MM.1S (cell line): Measurements from ENCODE around the gene NCKAP5.

Experiments
- DNase-seq: peaks from one replicate; pipeline ENCODE4 v3.0.0-alpha.2; 2015
- H2AFZ ChIP-seq: fragments of 300-600 bp; sonication (generic); 2 replicates; pipeline ENCODE4 v1.6.0; 2016; ENCODE audit warnings: antibody characterized with exemption, low read length
- H3F3A ChIP-seq: fragments of 300-600 bp; sonication (generic); 2 replicates; pipeline ENCODE4 v1.6.1; 2016; ENCODE audit warnings: mild to moderate bottlenecking, antibody characterized with exemption, low read length, moderate library complexity, mixed read lengths; ENCODE audit not compliant: insufficient read depth
- H3K27ac ChIP-seq: fragments of 300-600 bp; sonication (generic); 2 replicates; pipeline ENCODE4 v1.5.1; 2016; ENCODE audit warnings: mild to moderate bottlenecking, low read length
- H3K27me3 ChIP-seq: fragments of 300-600 bp; sonication (generic); replicated peaks from 2 replicates; pipeline ENCODE4 v1.6.0; 2016; ENCODE audit warnings: low read length; ENCODE audit not compliant: insufficient read depth
- H3K36me3 ChIP-seq: fragments of 300-600 bp; sonication (generic); replicated peaks from 2 replicates; pipeline ENCODE4 v1.6.1; 2016; ENCODE audit warnings: mild to moderate bottlenecking, low read length, mixed read lengths; ENCODE audit not compliant: insufficient read depth
- H3K4me1 ChIP-seq: fragments of 300-600 bp; sonication (generic); 2 replicates; pipeline ENCODE4 v1.6.1; 2016; ENCODE audit warnings: low read length, mixed read lengths
- H3K4me2 ChIP-seq: fragments of 300-600 bp; sonication (generic); 2 replicates; pipeline ENCODE4 v1.6.0; 2016; ENCODE audit warnings: low read depth, low read length
- H3K4me3 ChIP-seq: fragments of 300-600 bp; sonication (generic); 2 replicates; pipeline ENCODE4 v1.5.1; 2016; ENCODE audit warnings: low read length, mixed read lengths
- H3K79me2 ChIP-seq: fragments of 300-600 bp; sonication (generic); 2 replicates; pipeline ENCODE4 v1.6.1; 2016; ENCODE audit warnings: mixed run types, low read length, mixed read lengths
- H3K9ac ChIP-seq: fragments of 300-600 bp; sonication (generic); 2 replicates; pipeline ENCODE4 v1.6.1; 2016; ENCODE audit warnings: low read length, mixed read lengths
- H3K9me2 ChIP-seq: fragments of 300-600 bp; sonication (generic); replicated peaks from 2 replicates; pipeline ENCODE4 v1.6.1; 2016; ENCODE audit warnings: mild to moderate bottlenecking, low read length, mixed read lengths; ENCODE audit not compliant: insufficient read depth
- H3K9me3 ChIP-seq: fragments of 300-600 bp; sonication (generic); replicated peaks from 2 replicates; pipeline ENCODE4 v1.6.1; 2016; ENCODE audit warnings: mild to moderate bottlenecking, low read length, mixed read lengths; ENCODE audit not compliant: insufficient read depth
- H4K20me1 ChIP-seq: fragments of 300-600 bp; sonication (generic); 2 replicates; pipeline ENCODE4 v1.6.1; 2016; ENCODE audit warnings: mild to moderate bottlenecking, low read length, moderate library complexity, mixed read lengths; ENCODE audit not compliant: insufficient read depth
- CTCF ChIP-seq: fragments of 300-600 bp; sonication (generic); IDR thresholded peaks from 2 replicates; pipeline ENCODE4 v1.5.1; 2016; ENCODE audit warnings: antibody characterized with exemption, low read length, mixed read lengths
- EZH2 ChIP-seq: fragments of 300-600 bp; sonication (generic); optimal IDR thresholded peaks from 2 replicates; pipeline ENCODE3; 2017; ENCODE audit warnings: low read depth, mild to moderate bottlenecking, antibody characterized with exemption, low read length, mixed read lengths
- EZH2phosphoT487 ChIP-seq: fragments of 300-600 bp; sonication (generic); IDR thresholded peaks from 2 replicates; pipeline ENCODE4 v1.6.1; 2018; ENCODE audit warnings: antibody characterized with exemption, low read length

The NCKAP5 gene

GRCh38 chr2:132697556-132698205 is 870.6 kb downstream of the NCKAP5 start:
- Histone ChIP-seq H3K9me3 (no peaks in the 10 kb centered on the region; the same call in 1 of the 2 replicates), H3K27me3 (no peaks in the 10 kb centered on the region), H3F3A (no peaks in the 10 kb centered on the region), H3K4me2 (no peak overlapping the region), H4K20me1 (no peaks in the 10 kb centered on the region), H3K9me2 (no peaks in the 10 kb centered on the region), H3K9ac (no peak overlapping the region), H3K27ac (no peak overlapping the region), H3K4me3 (no peak overlapping the region), H3K36me3 (no peaks in the 10 kb centered on the region), H3K79me2 (no peaks in the 10 kb centered on the region), H3K4me1 (no peaks in the 10 kb centered on the region), H2AFZ (no peak overlapping the region)
- no peak for DNase-seq
- TF ChIP-seq EZH2, result no peak
- no peak for TF ChIP-seq CTCF
- TF ChIP-seq EZH2phosphoT487, result no peak

GRCh38 chr2:132692816-132693215 is 875.4 kb downstream of the NCKAP5 start:
- H3K79me2 ChIP-seq, result no peaks in the 10 kb centered on the region
- no peaks in the 10 kb centered on the region for H3K27me3 ChIP-seq
- H2AFZ ChIP-seq, result no peak overlapping the region
- no peak overlapping the region for H3K4me3 ChIP-seq
- H3K4me2 ChIP-seq, result no peak overlapping the region
- H3K36me3 ChIP-seq, result no peaks in the 10 kb centered on the region
- H3K27ac ChIP-seq, result no peak overlapping the region
- H3K9me2 ChIP-seq, result no peaks in the 10 kb centered on the region
- H3K9ac ChIP-seq, result no peak overlapping the region
- no peaks in the 10 kb centered on the region for H4K20me1 ChIP-seq
- H3K9me3 ChIP-seq, result no peaks in the 10 kb centered on the region
- no peak for DNase-seq
- TF ChIP-seq CTCF, result no peak
- TF ChIP-seq EZH2phosphoT487, result no peak
- TF ChIP-seq EZH2, result no peak
- H3K4me1 ChIP-seq, result no peaks in the 10 kb centered on the region
- H3F3A ChIP-seq, result no peaks in the 10 kb centered on the region

- no peak for DNase-seq
- Histone ChIP-seq H3K4me1 (no peaks in the 10 kb centered on the region), H3K36me3 (no peaks in the 10 kb centered on the region), H3K27ac (no peak overlapping the region), H3F3A (no peaks in the 10 kb centered on the region), H3K9ac (no peak overlapping the region), H3K4me3 (no peak overlapping the region), H4K20me1 (no peaks in the 10 kb centered on the region), H3K27me3 (no peaks in the 10 kb centered on the region), H3K4me2 (no peak overlapping the region), H3K9me2 (no peaks in the 10 kb centered on the region), H2AFZ (no peak overlapping the region), H3K79me2 (no peaks in the 10 kb centered on the region), H3K9me3 (no peaks in the 10 kb centered on the region)
- TF ChIP-seq CTCF (no peak), EZH2phosphoT487 (no peak), EZH2 (no peak)
Observed at GRCh38 chr2:132691556-132691955, 876.7 kb downstream of the NCKAP5 start.
